ENCODE data around the gene ZFP36. TPM values are rescaled to one million over a fixed set of nuclear protein-coding genes. Genes with fewer than 3 reads are reported as not detected.

Gene ZFP36
- total RNA-seq, 2 donors from 2014 or later = 55.8 to 108 TPM

Small RNAs within 50 kb of the gene (microRNA-seq; reads per million reads assigned to microRNA genes)
- gene MIR4530 (ENCODE audit: borderline number of aligned reads in 2 of 2, borderline replicate concordance in 2 of 2) = 0.45 to 0.47 reads per million in 2 donors

Small RNAs within 50 kb of the gene (small RNA-seq; reads per million reads assigned to genes)
- not detected for gene MIR4530
- not detected for gene RN7SL566P

Other genes starting within 250 kb of the ZFP36 start
- gene NCCRP1, start 209.9 kb upstream of the ZFP36 start, total RNA-seq = 1 to 10 TPM in 1 of 2 donors, under 1 TPM in 1; 0.66 to 7.8 TPM
- 1,000 to 10,000 TPM; 2,614 to 5,793 TPM for gene SYCN, start 202.6 kb upstream of the ZFP36 start, total RNA-seq
- not detected for gene IFNL3, start 161.8 kb upstream of the ZFP36 start, total RNA-seq
- gene IFNL4, start 158.0 kb upstream of the ZFP36 start, total RNA-seq = not detected
- gene IFNL2, start 138.5 kb upstream of the ZFP36 start, total RNA-seq = not detected
- not detected for gene IFNL1, start 110.4 kb upstream of the ZFP36 start, total RNA-seq
- gene LRFN1, start 86.0 kb upstream of the ZFP36 start, total RNA-seq = 1 to 10 TPM; 2.0 to 5.7 TPM
- 1 to 10 TPM; 1.3 to 6.0 TPM for gene GMFG, start 70.8 kb upstream of the ZFP36 start, total RNA-seq
- gene SAMD4B, start 64.4 kb upstream of the ZFP36 start, total RNA-seq = 10 to 100 TPM; 41.5 to 77.8 TPM
- gene PAF1, start 15.7 kb upstream of the ZFP36 start, total RNA-seq = 10 to 100 TPM; 16.9 to 49.8 TPM
- gene MED29, start 15.5 kb upstream of the ZFP36 start, total RNA-seq = 10 to 100 TPM; 23.1 to 40.9 TPM
- 10 to 100 TPM in 1 of 2 donors, 1 to 10 TPM in 1; 6.7 to 13.2 TPM for gene PLEKHG2, start 5.8 kb downstream of the ZFP36 start, total RNA-seq
- gene RPS16, start 29.1 kb downstream of the ZFP36 start, total RNA-seq = 1,000 to 10,000 TPM in 1 of 2 donors, 100 to 1,000 TPM in 1; 573 to 1,475 TPM
- 10 to 100 TPM; 82.0 to 90.3 TPM for gene SUPT5H, start 38.7 kb downstream of the ZFP36 start, total RNA-seq
- gene TIMM50, start 74.0 kb downstream of the ZFP36 start, total RNA-seq = 10 to 100 TPM; 30.4 to 50.8 TPM
- gene DLL3, start 92.1 kb downstream of the ZFP36 start, total RNA-seq = not detected
- not detected for gene SELENOV, start 108.3 kb downstream of the ZFP36 start, total RNA-seq
- gene EID2B, start 126.0 kb downstream of the ZFP36 start, total RNA-seq = 1 to 10 TPM; 2.0 to 3.9 TPM
- gene EID2, start 133.3 kb downstream of the ZFP36 start, total RNA-seq = 10 to 100 TPM in 1 of 2 donors, 1 to 10 TPM in 1; 7.3 to 13.5 TPM
- not detected for gene LGALS13, start 195.7 kb downstream of the ZFP36 start, total RNA-seq
- not detected for gene LGALS16, start 249.1 kb downstream of the ZFP36 start, total RNA-seq